Nephron progenitor cell (in vitro differentiated cells): ENCODE measurements around the gene DACH2.

Source experiments
- DNase-seq: peaks from one replicate; pipeline ENCODE4 v3.0.0; 2021
- H3K27ac Mint-ChIP-seq: 2 replicates; pipeline ENCODE4 v1.8.0; 2021; ENCODE audit warnings: mild to moderate bottlenecking, moderate library complexity, mixed read lengths
- H3K27me3 Mint-ChIP-seq: 2 replicates; pipeline ENCODE4 v1.8.0; 2021; ENCODE audit warnings: mild to moderate bottlenecking, low read depth, mixed read lengths; ENCODE audit not compliant: poor library complexity
- H3K36me3 Mint-ChIP-seq: 2 replicates; pipeline ENCODE4 v1.8.0; 2021; ENCODE audit warnings: low read depth, mixed read lengths
- H3K4me1 Mint-ChIP-seq: 2 replicates; pipeline ENCODE4 v1.8.0; 2021; ENCODE audit warnings: mixed read lengths
- H3K4me3 Mint-ChIP-seq: 2 replicates; pipeline ENCODE4 v1.8.0; 2021; ENCODE audit warnings: mild to moderate bottlenecking, moderate library complexity, mixed read lengths
- H3K9me3 Mint-ChIP-seq: 2 replicates; pipeline ENCODE4 v1.8.0; 2021; ENCODE audit warnings: mild to moderate bottlenecking, moderate library complexity, mixed read lengths
- TF ChIP-seq, protein P1 (sequence below): fragments of 200-600 bp; sonication (generic); IDR thresholded peaks from 2 replicates; pipeline ENCODE4 v1.5.0; 2021; ENCODE audit warnings: antibody characterized with exemption

Gene DACH2

DNA sequence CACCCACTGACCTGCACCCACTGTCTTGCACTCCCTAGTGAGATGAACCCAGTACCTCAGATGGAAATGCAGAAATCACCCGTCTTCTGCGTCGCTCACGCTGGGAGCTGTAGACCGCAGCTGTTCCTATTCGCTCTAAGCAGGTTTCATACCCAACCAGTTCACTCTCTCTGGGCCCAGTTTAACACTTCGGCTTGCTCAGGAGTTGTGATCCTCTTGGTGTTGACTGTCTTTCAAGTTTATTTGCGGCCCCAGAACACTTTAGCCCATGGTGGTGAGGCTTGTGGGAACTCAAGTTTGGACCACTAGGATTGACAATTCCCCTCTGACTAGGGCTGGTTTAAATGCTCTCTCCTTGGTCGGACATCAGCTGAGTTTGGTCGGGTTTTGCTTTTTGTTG lies 147.0 kb downstream of the DACH2 start:
- H3K27ac Mint-ChIP-seq = peak overlapping the region; percentile 79
- H3K4me1 Mint-ChIP-seq = peaks cover 9% of the 10 kb centered on the region
- TF ChIP-seq, protein P1, sequence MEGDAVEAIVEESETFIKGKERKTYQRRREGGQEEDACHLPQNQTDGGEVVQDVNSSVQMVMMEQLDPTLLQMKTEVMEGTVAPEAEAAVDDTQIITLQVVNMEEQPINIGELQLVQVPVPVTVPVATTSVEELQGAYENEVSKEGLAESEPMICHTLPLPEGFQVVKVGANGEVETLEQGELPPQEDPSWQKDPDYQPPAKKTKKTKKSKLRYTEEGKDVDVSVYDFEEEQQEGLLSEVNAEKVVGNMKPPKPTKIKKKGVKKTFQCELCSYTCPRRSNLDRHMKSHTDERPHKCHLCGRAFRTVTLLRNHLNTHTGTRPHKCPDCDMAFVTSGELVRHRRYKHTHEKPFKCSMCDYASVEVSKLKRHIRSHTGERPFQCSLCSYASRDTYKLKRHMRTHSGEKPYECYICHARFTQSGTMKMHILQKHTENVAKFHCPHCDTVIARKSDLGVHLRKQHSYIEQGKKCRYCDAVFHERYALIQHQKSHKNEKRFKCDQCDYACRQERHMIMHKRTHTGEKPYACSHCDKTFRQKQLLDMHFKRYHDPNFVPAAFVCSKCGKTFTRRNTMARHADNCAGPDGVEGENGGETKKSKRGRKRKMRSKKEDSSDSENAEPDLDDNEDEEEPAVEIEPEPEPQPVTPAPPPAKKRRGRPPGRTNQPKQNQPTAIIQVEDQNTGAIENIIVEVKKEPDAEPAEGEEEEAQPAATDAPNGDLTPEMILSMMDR = no peak

DNA sequence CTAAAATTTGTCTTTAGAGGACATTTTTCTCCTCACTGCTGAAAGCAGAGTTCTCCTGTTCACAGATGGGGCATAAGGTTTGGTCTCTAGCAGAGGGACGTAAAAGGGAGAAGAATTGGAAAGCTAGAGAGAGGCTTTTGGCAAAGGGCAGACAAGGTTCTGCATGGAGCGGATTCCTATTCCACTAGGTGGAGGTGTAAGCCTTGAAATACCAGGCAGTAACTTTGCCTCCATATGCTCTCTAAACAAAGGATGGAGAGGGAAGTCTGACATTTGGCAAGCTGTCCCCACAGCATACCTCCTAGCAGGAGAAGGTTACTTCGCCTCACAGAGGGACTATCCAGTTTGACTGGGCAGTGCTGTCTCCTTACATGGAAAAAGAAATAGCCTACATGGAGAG lies 174.7 kb downstream of the DACH2 start:
- Mint-ChIP-seq H3K27ac (no peak overlapping the region), H3K9me3 (peaks cover 80% of the 10 kb centered on the region), H3K36me3 (peaks cover 67% of the 10 kb centered on the region), H3K4me1 (no peaks in the 10 kb centered on the region), H3K27me3 (no peaks in the 10 kb centered on the region), H3K4me3 (no peak overlapping the region)
- TF ChIP-seq, protein P1 = no peak
- no peak for DNase-seq

More for the DNA sequence above, 147.0 kb downstream of the DACH2 start:
- H3K9me3 Mint-ChIP-seq = peaks cover 26% of the 10 kb centered on the region
- no peak for DNase-seq
- H3K36me3 Mint-ChIP-seq = peaks cover 22% of the 10 kb centered on the region
- peaks cover 3% of the 10 kb centered on the region for H3K27me3 Mint-ChIP-seq
- H3K4me3 Mint-ChIP-seq = peak overlapping the region; percentile 49

GRCh38 chrX:86329174-86329573 lies 180.9 kb downstream of the DACH2 start:
- TF ChIP-seq, protein P1 = no peak
- Mint-ChIP-seq H3K36me3 (peaks cover 25% of the 10 kb centered on the region), H3K27me3 (no peaks in the 10 kb centered on the region), H3K9me3 (peaks cover 27% of the 10 kb centered on the region), H3K4me3 (no peak overlapping the region), H3K27ac (peak overlapping the region; percentile 91), H3K4me1 (peaks cover 43% of the 10 kb centered on the region)
- DNase-seq = no peak

GRCh38 chrX:86348669-86349068 lies 200.4 kb downstream of the DACH2 start:
- H3K36me3 Mint-ChIP-seq = peaks cover 8% of the 10 kb centered on the region
- no peak overlapping the region for H3K4me3 Mint-ChIP-seq
- no peak for DNase-seq
- peaks cover 10% of the 10 kb centered on the region for H3K4me1 Mint-ChIP-seq
- H3K9me3 Mint-ChIP-seq = no peaks in the 10 kb centered on the region
- no peaks in the 10 kb centered on the region for H3K27me3 Mint-ChIP-seq
- TF ChIP-seq, protein P1 = no peak
- H3K27ac Mint-ChIP-seq = no peak overlapping the region

DNA sequence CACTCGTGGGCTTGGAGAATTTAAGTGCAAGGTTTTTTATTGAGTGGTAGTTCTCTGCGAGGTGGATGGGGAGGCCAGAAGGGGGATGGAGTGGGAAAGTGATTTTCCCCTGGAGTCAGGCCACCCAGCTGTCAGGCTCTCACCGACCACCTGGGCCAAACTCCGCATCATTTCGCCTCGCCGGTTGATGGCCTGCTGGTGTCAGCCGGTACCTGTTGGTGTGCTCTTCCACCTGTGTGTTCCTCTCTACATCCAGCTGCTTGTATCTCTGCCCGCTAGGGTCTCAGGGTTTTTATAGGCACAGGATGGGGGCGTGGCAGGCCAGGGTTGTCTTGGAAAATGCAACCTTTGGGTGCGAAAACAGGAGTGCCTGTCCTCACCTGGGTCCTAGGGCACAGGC lies 200.9 kb downstream of the DACH2 start:
- no peak overlapping the region for H3K4me3 Mint-ChIP-seq
- TF ChIP-seq, protein P1 = no peak
- peaks cover 10% of the 10 kb centered on the region for H3K4me1 Mint-ChIP-seq
- H3K27me3 Mint-ChIP-seq = no peaks in the 10 kb centered on the region
- no peak overlapping the region for H3K27ac Mint-ChIP-seq
- H3K36me3 Mint-ChIP-seq = peaks cover 8% of the 10 kb centered on the region
- DNase-seq = no peak
- H3K9me3 Mint-ChIP-seq = no peaks in the 10 kb centered on the region

DNA sequence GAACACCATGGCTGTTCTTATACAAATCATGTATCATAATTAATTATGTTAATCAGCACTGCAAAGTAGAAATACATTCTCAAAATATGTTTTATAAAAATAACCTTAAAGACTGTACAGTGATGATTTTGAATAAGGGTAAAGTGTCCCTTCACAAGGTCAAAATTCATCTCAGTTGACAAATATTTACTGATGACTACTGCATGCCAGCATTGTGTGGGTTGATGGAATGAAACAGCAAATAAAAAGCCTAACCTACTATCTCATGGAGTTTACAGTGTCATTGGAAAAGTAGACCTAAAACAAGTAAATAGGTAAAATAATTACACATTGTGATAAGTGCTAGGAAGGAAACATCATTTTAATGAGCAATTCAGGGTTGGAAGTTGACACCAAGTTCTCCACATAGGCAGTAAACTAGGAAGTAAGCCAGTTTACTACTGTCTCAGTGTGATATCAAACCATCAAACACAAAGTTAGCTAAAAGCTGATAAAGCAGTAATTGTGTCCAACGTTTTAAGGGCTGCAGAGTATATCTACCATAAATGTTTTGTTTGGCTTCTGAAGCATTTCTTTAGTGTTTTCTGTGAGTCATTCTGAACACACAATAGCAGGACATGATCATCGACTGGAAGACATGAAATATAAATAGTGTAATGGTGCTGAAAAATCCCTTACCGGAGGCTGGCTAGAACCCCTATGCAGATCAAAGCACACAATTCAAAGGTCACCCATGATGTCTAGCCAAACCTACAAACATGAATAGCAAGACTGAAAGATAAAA lies 221.8 kb downstream of the DACH2 start:
- H3K9me3 Mint-ChIP-seq = no peaks in the 10 kb centered on the region
- no peaks in the 10 kb centered on the region for H3K27me3 Mint-ChIP-seq
- TF ChIP-seq, protein P1 = no peak
- no peak for DNase-seq
- peaks cover 2% of the 10 kb centered on the region for H3K4me1 Mint-ChIP-seq
- H3K36me3 Mint-ChIP-seq = peaks cover 21% of the 10 kb centered on the region
- H3K4me3 Mint-ChIP-seq = no peak overlapping the region
- H3K27ac Mint-ChIP-seq = no peak overlapping the region
